Measurements from ENCODE around the gene XK.

XK gene

DNA sequence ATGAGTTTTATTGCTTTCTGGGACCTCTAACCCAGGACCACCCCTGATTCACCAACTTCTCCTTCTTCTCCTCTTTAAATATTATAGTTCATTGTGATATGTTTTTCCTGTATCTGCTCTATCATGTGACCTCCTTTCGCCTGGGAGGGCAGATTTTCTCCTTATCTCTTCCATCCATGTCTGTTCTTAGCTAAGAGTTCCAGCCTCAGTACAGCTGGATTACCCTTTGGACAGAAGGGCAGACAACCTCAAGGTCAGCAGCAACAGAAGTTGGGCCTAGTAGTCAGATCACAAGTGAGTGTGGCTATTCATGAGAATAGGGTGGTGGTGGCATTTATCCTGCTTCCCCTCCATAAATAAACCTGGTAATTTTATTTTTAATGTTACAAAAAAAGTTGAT, 5.7 kb upstream of the XK start:
- DNase-seq = no peak

DNA sequence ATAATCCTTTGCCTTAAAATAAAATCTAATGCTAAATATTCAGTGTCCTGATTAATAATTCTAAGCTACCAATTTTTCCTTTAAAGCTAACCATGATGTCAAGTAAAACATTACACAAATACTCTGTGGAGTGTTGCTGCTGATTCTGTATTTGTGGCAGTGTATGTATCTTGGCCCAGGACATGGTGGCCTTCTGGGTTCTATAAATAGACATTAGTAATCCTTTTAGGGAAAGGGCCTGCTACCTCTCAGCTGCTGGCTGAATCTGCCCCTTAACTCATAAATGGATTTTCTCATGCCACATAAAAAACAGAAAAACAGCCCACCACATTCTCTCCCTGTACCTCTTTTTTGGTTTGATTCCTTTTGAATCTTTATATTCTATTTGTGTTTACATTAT, 1.2 kb upstream of the XK start:
- no peak for DNase-seq

DNA sequence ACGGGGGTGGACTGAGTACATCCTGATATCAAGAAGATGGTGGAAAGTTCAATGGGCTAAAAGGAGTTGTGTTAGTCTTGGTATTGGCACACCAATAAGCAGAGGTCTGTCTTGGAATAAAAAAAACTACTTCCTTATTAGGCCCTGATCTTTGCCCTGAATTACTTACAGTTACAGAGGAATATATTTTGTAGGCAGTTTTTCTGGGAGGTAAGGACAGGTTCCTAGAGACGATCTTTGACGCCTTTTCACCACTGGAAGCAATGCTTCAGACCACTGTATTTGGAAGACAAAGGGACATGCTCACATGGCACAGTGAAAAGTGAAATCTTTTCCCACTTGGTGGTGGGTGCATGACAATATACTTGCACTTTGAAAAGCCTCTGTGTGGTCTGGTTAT, 618 bp upstream of the XK start:
- DNase-seq = no peak

DNA sequence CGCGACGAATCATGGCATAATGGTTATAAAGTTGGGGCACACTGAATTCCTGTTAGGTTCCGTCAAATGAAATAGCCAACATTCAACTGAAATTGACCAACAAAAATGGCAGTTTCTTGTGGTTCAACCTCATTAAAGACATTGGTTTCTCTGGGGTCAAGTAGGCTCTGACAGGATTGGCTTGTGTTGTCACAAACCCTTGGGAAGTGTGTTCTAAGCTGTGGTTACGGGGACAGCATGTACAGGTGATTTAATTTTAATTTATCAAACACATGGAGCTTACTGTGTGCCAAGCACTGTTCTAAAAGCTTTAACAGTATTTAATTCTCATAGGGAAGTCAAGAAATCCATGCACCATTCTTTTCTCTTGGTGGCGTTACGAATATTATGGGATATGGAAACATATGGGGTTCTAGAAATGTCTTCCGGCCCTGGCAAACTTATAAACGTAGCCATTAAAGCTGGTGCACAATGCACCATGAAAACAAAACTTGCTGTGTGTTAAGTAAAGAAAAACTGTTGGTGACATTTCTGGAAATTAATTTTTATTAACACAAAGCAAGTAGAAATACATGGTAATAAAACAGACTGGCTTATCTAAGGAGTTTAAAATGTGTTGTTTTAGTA, 891 bp downstream of the XK start:
- DNase-seq = no peak

DNA sequence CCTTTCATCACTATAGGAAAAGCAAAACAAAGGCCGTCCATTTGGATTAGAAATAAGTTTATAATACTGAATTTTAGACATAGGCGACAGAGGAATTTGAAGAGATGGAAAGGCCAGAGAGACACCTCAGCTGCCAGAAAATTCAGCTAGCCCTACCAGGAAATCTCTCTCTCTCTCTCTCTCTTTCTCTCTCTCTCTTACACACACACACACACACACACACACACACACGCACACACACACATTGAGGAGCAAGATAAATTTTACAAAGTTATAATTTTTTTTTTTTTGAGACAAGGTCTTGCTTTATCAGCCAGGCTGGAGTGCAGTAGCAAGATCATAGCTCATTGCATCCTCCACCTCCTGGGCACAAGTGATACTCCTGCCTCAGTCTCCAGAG, 1.4 kb downstream of the XK start:
- DNase-seq = no peak

GRCh38 chrX:37690119-37690518, 4.5 kb downstream of the XK start:
- DNase-seq = no peak

GRCh38 chrX:37692918-37693317, 7.3 kb downstream of the XK start:
- DNase-seq = peak; percentile 1

DNA sequence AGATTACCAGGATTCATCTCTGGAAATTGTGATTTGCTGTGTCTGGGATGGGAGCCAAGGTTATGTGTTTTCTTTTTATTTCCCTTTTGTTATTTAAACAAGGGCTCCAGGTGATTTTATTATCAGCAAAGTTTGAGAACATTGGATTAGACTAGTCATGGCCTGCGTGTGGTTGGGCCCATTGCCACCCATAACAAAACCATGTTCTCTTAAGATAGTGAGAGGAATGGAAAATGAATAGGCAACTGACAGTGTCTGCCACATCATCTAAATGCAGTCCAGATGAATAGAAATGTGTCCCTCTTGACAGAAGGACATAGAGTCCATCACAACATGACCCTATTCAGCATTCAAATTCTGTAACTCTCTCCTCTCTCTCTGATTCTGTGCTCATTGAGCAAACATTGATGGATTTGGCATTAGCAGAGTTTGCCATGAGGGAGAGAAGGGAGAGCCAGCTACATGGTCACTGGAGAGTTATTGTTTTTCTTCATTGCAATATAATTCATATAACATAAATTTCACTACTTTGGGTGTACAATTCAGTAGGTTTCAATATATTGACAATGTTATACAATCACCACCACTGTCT, 11.7 kb downstream of the XK start:
- DNase-seq = no peak

DNA sequence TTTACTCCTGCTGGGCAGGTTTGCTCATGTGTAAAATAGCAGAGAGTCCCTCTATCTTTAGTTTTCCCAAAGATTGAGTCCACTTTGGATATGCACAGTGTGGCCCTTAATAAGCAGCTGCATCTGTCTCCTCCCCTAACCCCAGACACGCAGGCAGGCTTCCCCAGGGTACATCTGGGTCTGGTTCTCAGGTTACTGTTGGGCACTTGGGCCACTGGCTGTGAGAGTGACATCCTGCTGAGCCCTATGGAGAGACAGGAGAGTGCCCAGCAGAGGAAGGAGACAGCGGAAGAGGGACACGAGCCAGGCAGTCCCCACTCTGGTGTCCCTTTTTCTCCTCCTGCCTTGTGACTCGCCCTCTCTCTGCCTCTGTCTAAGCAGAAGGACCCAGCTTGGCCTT, 16.0 kb downstream of the XK start:
- DNase-seq = no peak

- DNase-seq = no peak
Observed at GRCh38 chrX:37711991-37712390, 26.4 kb downstream of the XK start.

DNA sequence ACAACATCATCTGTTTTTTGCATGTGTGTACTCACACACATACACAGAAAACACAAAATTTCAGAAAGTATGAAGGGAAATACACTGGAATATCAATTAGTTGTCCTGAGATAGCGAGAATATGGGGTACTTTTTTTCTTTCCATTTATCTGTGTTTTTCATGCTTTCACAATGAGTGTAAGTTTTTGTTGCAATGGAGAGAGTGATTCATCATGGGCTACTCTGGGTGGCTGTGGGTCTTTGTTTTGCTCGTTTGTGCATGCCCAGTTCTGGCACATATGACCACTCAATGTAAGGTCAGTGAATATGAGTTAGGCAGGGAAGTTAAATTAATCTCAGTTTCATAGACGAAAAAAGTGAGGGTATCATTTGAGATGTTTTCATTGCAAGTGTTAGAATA, 26.9 kb downstream of the XK start:
- DNase-seq = no peak

DNA sequence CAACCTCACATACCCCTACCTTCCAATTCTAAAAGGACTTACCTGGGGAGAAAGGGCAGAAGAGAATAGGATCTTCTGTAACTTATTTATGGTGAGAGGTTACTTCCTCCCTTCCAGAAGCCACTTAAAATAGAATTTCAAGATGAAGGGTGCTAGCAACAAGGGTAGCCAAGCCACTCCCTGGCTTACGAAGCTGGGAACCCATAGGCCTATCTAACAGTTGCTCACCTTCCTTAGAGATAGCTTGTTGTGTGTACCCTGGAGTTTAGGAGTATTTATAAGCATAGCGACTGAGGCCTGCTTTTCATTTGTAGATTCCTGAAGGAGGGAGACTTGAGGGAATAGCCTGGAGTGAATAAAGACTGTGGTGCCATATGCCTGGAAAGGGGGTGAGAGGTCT, 28.9 kb downstream of the XK start:
- DNase-seq = no peak

GRCh38 chrX:37716602-37717001, 31.0 kb downstream of the XK start:
- no peak for DNase-seq

- DNase-seq = no peak
Observed at GRCh38 chrX:37717708-37718107, 32.1 kb downstream of the XK start.

- no peak for DNase-seq
Observed at GRCh38 chrX:37722595-37722994, 37.0 kb downstream of the XK start.

GRCh38 chrX:37726346-37726745, 40.8 kb downstream of the XK start:
- DNase-seq = no peak

DNA sequence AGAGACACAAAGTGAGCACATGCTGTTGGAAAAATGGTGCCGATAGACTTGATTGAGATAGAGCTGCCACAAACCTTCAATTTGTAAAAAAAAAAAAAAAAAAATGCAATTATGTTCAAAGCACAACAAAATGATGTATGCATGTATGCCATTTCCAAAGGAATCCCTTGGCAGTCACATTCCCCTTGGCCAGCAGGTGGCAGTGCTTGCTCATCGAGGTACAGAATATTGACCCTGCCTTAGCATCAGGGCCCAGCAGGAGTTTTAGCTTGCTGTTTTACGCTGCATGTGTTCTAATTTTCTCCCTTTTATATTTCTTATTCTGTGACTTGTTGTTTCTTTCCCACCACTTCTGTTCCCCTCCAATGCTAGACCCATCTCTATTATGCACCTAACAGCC, 59.8 kb downstream of the XK start:
- peak; percentile 59 for DNase-seq

DNA sequence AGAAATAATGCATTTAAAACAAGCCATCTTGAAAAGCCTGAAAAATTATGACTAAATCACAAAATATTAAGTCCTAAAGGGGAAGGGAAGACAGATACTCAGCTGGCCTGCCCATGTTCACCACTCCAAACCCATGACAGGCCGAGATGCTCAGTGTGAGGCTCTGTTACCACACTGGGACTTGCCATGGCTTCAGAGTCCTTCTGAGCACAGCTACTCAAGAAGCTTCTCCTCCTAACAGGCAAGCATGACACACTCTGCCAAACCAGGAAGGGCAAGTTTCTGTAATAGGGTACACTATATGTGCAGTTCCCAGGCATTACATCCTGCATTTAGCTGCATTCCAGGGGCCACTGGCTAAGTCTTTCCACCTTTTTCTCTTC, 60.2 kb downstream of the XK start:
- no peak for DNase-seq

- DNase-seq = peak; percentile 3
Observed at GRCh38 chrX:37746218-37746941, 60.8 kb downstream of the XK start.

DNA sequence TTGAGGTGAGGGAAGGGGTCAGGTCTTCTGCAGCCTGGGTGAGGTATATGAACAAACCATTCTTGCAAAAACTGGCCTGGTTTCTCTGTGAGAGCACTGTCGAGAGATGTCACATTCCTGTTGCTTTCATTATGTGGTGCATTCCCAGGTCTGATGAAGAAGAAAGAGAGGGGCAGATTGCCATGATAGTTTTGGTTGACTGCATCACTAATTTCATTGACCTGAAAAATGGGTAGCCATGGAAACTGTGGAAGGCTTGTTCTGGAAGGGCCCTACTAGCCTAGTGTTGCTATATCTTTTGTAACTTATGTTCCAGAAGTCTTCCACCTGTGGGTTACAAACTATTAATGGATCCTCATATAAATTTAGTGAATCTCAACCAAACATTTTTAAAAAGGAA, 61.4 kb downstream of the XK start:
- no peak for DNase-seq

DNA sequence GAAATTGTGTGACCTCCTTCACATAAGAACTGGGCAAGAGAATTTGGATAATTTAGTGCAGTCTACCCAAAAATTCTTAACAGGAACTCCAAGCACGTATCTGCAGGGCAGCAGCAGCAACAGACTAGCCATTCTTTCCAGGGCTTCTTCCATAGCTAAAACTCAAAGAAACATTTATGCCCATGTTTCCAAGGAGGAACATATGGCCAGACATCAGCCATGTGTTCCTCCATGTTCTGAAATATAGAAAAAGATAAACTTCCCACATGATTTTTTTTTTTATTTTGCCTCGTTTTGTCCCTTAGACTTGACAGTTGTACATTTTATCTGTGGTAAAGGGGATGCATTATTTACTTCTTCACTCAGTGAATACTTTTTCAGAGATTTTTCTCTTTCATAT, 66.7 kb downstream of the XK start:
- no peak for DNase-seq

DNA sequence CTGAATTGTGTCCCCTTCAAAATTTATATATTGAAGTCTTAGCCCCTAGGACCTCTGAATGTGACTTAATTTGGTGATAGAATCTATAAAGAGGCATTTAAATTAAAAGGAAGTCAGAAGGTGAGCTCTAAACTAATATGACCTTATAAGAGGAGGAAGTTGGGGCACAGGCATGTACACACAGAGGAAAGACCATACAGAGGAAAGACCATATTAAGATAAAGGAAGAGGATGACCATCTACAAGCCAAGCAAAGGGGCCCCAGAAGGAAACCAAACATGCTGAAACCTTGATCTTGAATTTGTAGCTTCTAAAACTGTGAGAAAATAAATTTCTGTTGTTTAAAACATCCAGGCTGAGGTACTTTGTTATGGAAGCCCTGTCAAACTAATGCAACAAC, 67.3 kb downstream of the XK start:
- DNase-seq = no peak

DNA sequence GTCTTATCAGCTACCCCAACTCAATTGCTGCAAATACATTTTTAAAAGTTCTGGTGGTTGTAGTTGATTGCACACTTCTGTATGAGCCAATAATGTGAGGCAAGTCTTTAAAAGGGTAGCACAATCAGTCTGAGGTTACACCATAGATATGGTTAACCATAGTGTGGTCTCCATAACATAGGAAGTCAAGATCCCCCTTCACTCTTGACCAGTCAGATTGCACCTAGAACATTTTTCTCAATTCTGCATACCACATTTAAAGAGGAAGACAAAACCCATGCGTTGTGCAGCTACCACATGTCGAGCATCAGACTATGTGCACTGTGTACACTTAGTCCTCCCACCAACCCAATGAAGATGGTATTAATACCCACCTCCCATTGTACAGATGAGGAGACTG, 67.8 kb downstream of the XK start:
- no peak for DNase-seq

DNA sequence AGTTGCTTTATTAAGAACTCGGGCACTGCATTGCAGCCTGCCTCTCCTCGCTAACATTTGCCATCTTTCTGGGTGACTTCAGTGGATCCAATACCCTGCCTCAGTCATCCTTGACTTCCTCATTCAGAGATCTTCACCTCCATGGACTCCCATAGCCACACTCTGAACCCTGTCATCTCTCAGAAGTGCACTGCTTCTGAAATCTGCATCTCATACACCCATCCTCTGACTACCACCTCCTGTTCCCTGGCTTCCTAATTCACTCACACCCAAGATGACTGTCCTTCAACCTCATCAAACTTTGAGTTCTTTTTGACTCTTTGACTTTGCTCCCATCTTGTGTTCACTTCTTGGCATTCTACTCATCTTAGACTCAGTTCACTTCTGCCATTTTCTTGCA, 68.9 kb downstream of the XK start:
- no peak for DNase-seq

DNA sequence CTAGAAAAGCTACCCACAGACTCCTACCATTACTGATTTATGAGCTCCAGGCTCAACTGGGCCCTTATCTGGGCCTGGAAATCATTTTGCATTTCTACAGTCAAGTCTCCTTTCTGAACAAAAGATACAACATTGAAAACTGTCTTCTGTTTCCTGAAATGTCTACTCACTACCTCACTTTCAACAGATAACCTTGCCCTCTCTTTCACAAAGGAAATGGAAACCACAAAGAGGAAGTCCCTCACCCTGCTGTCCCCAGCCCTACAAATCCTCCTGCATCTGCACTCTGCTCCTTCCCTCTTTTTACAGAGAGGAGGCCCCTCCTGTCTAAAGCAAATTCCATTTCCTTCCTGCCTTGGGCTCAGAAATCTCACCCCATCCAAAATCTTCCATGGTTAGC, 69.4 kb downstream of the XK start:
- no peak for DNase-seq
